ENCODE measurements around the gene CLCF1. TPM values are rescaled to one million over a fixed set of nuclear protein-coding genes. Genes with fewer than 3 reads are reported as not detected.
A peak's percentile ranks its signal among the peaks of the same experiment; 100 is the strongest.

The CLCF1 gene
- total and polyA plus RNA-seq, 2 of the 13 experiments (the other 11 are each of a cell fraction or from before 2014, with no cell fraction given) = 0.49 to 0.78 TPM

GRCh38 chr11:67397986-67398660 lies 24.7 kb upstream of the CLCF1 start:
- ChIA-PET CTCF (ENCODE audit: low intra/inter-chr PET ratio, low total read pairs) (no interaction called here), POLR2A (interaction anchor here (1.6 kb wide), 1 partner anchor 23 kb away, joined by 6 read pairs; no protein-coding TSS in a partner anchor)
- DNase-seq (ENCODE audit: low spot score) = no peak
- intact Hi-C loops (cut with micrococcal nuclease; ENCODE audit: unreplicated experiment) (no loop called here), in situ Hi-C loops (cut with HindIII; ENCODE audit: extremely low pct_ligation_motif_present, low pct_unique_long_range_greater_than_20kb) (no loop called here)
- Histone ChIP-seq H3K4me1 (ENCODE audit: insufficient read depth, low read length) (peaks cover 30% of the 10 kb centered on the region), H3K79me2 (ENCODE audit: insufficient read depth, low read length) (peaks cover 14% of the 10 kb centered on the region), H3K27me3 (ENCODE audit: control insufficient read depth in 1 of 2, insufficient read depth in 2 of 2, low read length in 2 of 2) (no peaks in the 10 kb centered on the region), H3K9me3 (ENCODE audit: low read length) (no peaks in the 10 kb centered on the region), H3K27ac (ENCODE audit: extremely low read length, insufficient read depth, low read length) (no peak overlapping the region), H3K9ac (ENCODE audit: insufficient read depth, low read depth, low read length) (no peak overlapping the region), H3K4me3 (replicated peaks in 1 of 3; ENCODE audit: insufficient read depth in 1 of 3, low read depth in 2 of 3, low read length in 3 of 3) (no peak overlapping the region), H2AFZ (ENCODE audit: low read length) (no peak overlapping the region), H3K4me2 (ENCODE audit: low read depth, low read length) (no peak overlapping the region), H3K36me3 (replicated peaks in 1 of 2; ENCODE audit: control insufficient read depth in 1 of 2, insufficient read depth in 2 of 2, low read length in 2 of 2) (peaks cover 19 to 27% of the 10 kb centered on the region in 2 experiments; a peak in 4 of 5 replicates), H4K20me1 (ENCODE audit: insufficient read depth, low read length) (peaks cover 3% of the 10 kb centered on the region; the same call in 1 of the 2 replicates)
- BruUV-seq (replicated peaks) = no TSS peak
- FAIRE-seq = no peak
- peak; percentile 15 for TF ChIP-seq AGO2 (optimal IDR thresholded peaks at IDR 0.05; ENCODE audit: low read depth, low read length)
- TF ChIP-seq BCL3 (CRISPR knock-in tag; IDR thresholded peaks at IDR 0.05) = no peak
- no peak for TF ChIP-seq ZZZ3 (CRISPR knock-in tag; IDR thresholded peaks at IDR 0.05; ENCODE audit: borderline replicate concordance)
- no peak for TF ChIP-seq HNRNPLL (IDR thresholded peaks at IDR 0.05; ENCODE audit: low read depth, low read length, poor library complexity, severe bottlenecking)
- no peak for ATAC-seq
- WGBS (ENCODE audit: low lambda C conversion rate) = 96% methylated on average over 17 of the region's 24 CpGs

- POLR2A ChIA-PET = interaction anchor here (1.6 kb wide), 1 partner anchor 23 kb away, joined by 6 read pairs; no protein-coding TSS in a partner anchor
- intact Hi-C loops (cut with micrococcal nuclease; ENCODE audit: unreplicated experiment) (no loop called here), in situ Hi-C loops (cut with HindIII; ENCODE audit: extremely low pct_ligation_motif_present, low pct_unique_long_range_greater_than_20kb) (no loop called here)
- Histone ChIP-seq H2AFZ (ENCODE audit: low read length) (no peak overlapping the region), H3K9me3 (ENCODE audit: low read length) (no peaks in the 10 kb centered on the region), H3K4me3 (replicated peaks in 1 of 3; ENCODE audit: insufficient read depth in 1 of 3, low read depth in 2 of 3, low read length in 3 of 3) (no peak overlapping the region), H3K4me1 (ENCODE audit: insufficient read depth, low read length) (peaks cover 30% of the 10 kb centered on the region), H3K4me2 (ENCODE audit: low read depth, low read length) (no peak overlapping the region), H3K9ac (ENCODE audit: insufficient read depth, low read depth, low read length) (no peak overlapping the region), H4K20me1 (ENCODE audit: insufficient read depth, low read length) (peaks cover 3% of the 10 kb centered on the region; the same call in 1 of the 2 replicates), H3K36me3 (replicated peaks in 1 of 2; ENCODE audit: control insufficient read depth in 1 of 2, insufficient read depth in 2 of 2, low read length in 2 of 2) (peaks cover 19 to 27% of the 10 kb centered on the region in 2 experiments; a peak in 4 of 5 replicates), H3K27ac (ENCODE audit: extremely low read length, insufficient read depth, low read length) (no peak overlapping the region), H3K79me2 (ENCODE audit: insufficient read depth, low read length) (peaks cover 16% of the 10 kb centered on the region), H3K27me3 (ENCODE audit: control insufficient read depth in 1 of 2, insufficient read depth in 2 of 2, low read length in 2 of 2) (no peaks in the 10 kb centered on the region)
- WGBS (ENCODE audit: low lambda C conversion rate) = 98% methylated on average over 5 of the region's 6 CpGs
- peak; percentile 20 for TF ChIP-seq AGO2 (optimal IDR thresholded peaks at IDR 0.05; ENCODE audit: low read depth, low read length)
- no peak for TF ChIP-seq AKNA (CRISPR knock-in tag; IDR thresholded peaks at IDR 0.05; ENCODE audit: borderline replicate concordance)
- TF ChIP-seq ZFP1 (CRISPR knock-in tag; IDR thresholded peaks at IDR 0.05) = no peak
- ATAC-seq = no peak
- CTCF ChIA-PET (ENCODE audit: low intra/inter-chr PET ratio, low total read pairs) = no interaction called here
- BruUV-seq (replicated peaks) = no TSS peak
- no peak for FAIRE-seq
- DNase-seq (ENCODE audit: low spot score) = no peak
Observed at GRCh38 chr11:67397536-67397935, 24.1 kb upstream of the CLCF1 start.

All from HepG2 (cell line).